Parathyroid adenoma (tissue), 2 donors: Measurements from ENCODE around the gene TMEM101.
"Not testable (repeated sequence)": the region's sequence is repeated elsewhere in the genome, so short reads cannot be mapped to it uniquely, and the experiment has no call there.

Experiments used
- H2AFZ ChIP-seq: fragments of 300-600 bp; sonication (generic); one replicate; pipeline ENCODE4 v1.7.0; 2017; ENCODE audit warnings: antibody characterized with exemption, mild to moderate bottlenecking
- H3K27ac ChIP-seq: fragments of 300-600 bp; sonication (generic); one replicate; pipeline ENCODE4 v1.7.0; 2017
- H3K27me3 ChIP-seq: fragments of 300-600 bp; sonication (generic); one replicate; pipeline ENCODE4 v1.7.0; 2017; ENCODE audit warnings: low read length; ENCODE audit not compliant: control insufficient read depth, insufficient read depth
- H3K36me3 ChIP-seq: fragments of 300-600 bp; sonication (generic); one replicate; pipeline ENCODE4 v1.7.0; 2017; ENCODE audit warnings: low read length; ENCODE audit not compliant: control insufficient read depth, insufficient read depth
- H3K4me1 ChIP-seq: fragments of 300-600 bp; sonication (generic); one replicate; pipeline ENCODE4 v1.7.0; 2017; ENCODE audit warnings: control low read depth
- H3K4me2 ChIP-seq: fragments of 300-600 bp; sonication (generic); one replicate; pipeline ENCODE4 v1.7.0; 2017; ENCODE audit warnings: low read length
- H3K4me3 ChIP-seq: fragments of 300-600 bp; sonication (generic); one replicate; pipeline ENCODE4 v1.7.0; 2017; ENCODE audit warnings: low read depth, low read length
- H3K79me2 ChIP-seq: fragments of 300-600 bp; sonication (generic); one replicate; pipeline ENCODE4 v1.7.0; 2017; ENCODE audit warnings: control low read depth
- H3K9ac ChIP-seq: fragments of 300-600 bp; sonication (generic); one replicate; pipeline ENCODE4 v1.7.0; 2017; ENCODE audit warnings: mild to moderate bottlenecking
- H3K9me3 ChIP-seq: fragments of 300-600 bp; sonication (generic); one replicate; pipeline ENCODE4 v1.7.0; 2017; ENCODE audit warnings: low read length; ENCODE audit not compliant: control insufficient read depth
- TF ChIP-seq, protein P1 (sequence below): fragments of 300-600 bp; sonication (generic); IDR thresholded peaks from one replicate; pipeline ENCODE4 v1.7.0; 2017; ENCODE audit warnings: antibody characterized with exemption, mild to moderate bottlenecking
- donor health status: primary hyperparathyroidism.

The TMEM101 gene

DNA sequence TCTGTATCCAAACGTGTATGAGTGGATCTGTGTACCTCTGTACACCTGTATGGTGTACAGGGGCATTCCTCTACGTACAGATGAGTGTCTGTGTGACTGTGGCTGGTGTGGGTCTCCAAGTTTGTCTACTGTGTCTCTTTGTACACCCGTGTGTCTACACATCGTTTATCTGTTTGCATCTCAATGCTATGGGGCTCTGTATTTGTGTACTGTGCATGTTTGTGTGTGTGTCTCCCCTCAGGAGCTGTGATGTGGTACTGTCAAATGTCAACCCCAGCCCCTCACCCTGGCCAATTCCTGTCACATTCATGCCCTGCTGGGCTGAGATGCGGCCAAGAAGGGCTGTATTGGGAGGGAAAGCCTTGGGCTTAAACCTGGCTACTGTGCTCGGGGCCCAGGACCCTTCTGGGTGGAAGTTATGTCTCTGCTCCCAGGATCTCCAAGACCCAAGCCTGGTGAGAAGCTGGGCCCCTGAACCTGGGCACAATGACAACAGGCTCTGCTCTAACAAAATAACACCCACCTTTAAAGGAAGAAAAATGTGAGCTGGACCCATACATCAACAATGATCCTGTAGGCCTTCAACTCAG is 13.8 kb downstream of the TMEM101 start:
- Histone ChIP-seq H3K27me3 (no peaks in the 10 kb centered on the region), H3K4me3 (no peak overlapping the region), H3K9me3 (no peaks in the 10 kb centered on the region), H3K4me2 (no peak overlapping the region), H3K27ac (no peak overlapping the region), H3K9ac (no peak overlapping the region), H3K36me3 (no peaks in the 10 kb centered on the region), H3K4me1 (no peaks in the 10 kb centered on the region), H2AFZ (no peak overlapping the region), H3K79me2 (no peaks in the 10 kb centered on the region)
- TF ChIP-seq, protein P1, sequence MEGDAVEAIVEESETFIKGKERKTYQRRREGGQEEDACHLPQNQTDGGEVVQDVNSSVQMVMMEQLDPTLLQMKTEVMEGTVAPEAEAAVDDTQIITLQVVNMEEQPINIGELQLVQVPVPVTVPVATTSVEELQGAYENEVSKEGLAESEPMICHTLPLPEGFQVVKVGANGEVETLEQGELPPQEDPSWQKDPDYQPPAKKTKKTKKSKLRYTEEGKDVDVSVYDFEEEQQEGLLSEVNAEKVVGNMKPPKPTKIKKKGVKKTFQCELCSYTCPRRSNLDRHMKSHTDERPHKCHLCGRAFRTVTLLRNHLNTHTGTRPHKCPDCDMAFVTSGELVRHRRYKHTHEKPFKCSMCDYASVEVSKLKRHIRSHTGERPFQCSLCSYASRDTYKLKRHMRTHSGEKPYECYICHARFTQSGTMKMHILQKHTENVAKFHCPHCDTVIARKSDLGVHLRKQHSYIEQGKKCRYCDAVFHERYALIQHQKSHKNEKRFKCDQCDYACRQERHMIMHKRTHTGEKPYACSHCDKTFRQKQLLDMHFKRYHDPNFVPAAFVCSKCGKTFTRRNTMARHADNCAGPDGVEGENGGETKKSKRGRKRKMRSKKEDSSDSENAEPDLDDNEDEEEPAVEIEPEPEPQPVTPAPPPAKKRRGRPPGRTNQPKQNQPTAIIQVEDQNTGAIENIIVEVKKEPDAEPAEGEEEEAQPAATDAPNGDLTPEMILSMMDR = no peak

DNA sequence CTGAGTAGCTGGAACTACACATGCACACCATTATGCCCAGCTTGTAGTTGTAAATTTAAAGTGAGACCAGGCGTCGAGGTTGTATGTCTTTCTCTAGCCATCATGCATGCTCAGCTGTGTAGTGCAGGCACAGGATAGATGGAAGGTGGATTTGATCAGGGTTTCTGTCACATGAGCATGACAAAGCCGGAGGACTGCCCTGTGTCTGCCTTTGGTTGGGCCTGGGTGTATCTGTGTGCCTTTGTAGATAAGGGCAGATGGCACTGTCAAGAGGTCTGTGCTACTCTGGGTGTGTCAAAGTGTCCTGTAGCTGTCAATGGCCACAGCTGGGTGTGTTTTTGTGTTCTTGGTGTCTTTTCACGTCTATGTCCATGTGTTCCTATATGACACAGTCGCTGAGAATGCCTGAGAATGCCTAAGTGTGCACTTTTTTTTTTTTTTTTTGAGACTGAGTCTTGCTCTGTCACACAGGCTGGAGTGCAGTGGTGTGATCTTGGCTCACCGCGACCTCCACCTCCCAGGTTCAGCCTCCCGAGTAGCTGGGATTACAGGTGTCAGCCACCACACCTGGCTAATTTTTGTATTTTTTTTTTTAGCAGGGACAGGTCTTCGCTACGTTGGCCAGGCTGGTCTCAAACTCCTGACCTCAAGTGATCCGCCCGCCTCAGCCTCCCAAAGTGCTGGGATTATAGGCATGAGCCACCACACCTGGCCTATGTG is 14.5 kb downstream of the TMEM101 start:
- Histone ChIP-seq H3K9ac (no peak overlapping the region), H3K9me3 (no peaks in the 10 kb centered on the region), H3K79me2 (no peaks in the 10 kb centered on the region), H3K4me3 (no peak overlapping the region), H3K27ac (no peak overlapping the region), H2AFZ (no peak overlapping the region), H3K4me1 (peaks cover under 1% of the 10 kb centered on the region), H3K4me2 (no peak overlapping the region), H3K27me3 (no peaks in the 10 kb centered on the region), H3K36me3 (no peaks in the 10 kb centered on the region)
- TF ChIP-seq, protein P1 = no peak

DNA sequence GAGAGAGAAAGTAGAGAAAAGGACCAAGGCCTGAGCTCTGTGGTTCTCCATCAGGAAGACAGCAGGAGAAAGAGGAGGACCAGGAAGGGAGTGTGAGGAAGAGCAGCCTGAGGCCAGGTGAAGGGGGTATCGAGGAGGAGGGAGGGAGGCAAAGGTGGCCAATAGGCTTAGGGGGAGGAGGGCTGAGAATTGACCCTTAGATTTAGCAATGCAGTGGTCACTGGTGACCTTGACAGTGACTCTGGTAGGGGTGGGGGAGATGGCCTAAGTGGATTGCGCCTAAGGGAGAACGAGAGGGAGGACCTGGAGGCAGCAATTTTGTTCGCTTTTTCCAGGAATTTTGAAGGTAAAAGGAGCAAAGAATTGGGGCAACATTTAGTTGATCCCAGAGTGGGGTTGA is 15.7 kb downstream of the TMEM101 start:
- Histone ChIP-seq H3K4me2 (no peak overlapping the region), H3K27ac (no peak overlapping the region), H3K36me3 (no peaks in the 10 kb centered on the region), H3K4me1 (peaks cover 12% of the 10 kb centered on the region), H3K9me3 (no peaks in the 10 kb centered on the region), H3K9ac (no peak overlapping the region), H3K79me2 (no peaks in the 10 kb centered on the region), H3K4me3 (no peak overlapping the region), H3K27me3 (no peaks in the 10 kb centered on the region), H2AFZ (no peak overlapping the region)
- TF ChIP-seq, protein P1 = no peak

DNA sequence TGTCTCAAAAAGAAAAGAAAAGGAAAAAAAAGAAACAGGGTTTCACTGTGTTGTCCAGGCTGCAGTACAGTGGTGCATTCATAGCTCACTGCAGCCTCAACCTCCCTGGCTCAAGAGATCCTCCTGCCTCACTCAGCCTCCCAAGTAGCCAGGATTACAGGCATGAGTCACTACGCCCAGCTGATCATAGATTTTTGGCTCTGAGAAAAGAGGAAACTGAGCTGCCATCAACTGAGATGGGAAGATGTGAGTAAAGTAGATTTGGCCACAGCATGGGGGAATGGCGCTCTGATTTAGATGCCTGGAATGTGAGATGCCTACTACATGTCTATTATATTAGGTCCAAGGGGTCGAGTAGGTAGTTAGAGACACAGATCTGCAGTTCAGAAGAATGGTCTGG is 16.2 kb downstream of the TMEM101 start:
- H3K4me1 ChIP-seq = peaks cover 12% of the 10 kb centered on the region
- H3K9me3 ChIP-seq = no peaks in the 10 kb centered on the region
- no peaks in the 10 kb centered on the region for H3K27me3 ChIP-seq
- no peak overlapping the region for H3K27ac ChIP-seq
- H3K9ac ChIP-seq = no peak overlapping the region
- no peaks in the 10 kb centered on the region for H3K36me3 ChIP-seq
- TF ChIP-seq, protein P1 = no peak
- H3K4me2 ChIP-seq = no peak overlapping the region
- no peak overlapping the region for H3K4me3 ChIP-seq
- H3K79me2 ChIP-seq = no peaks in the 10 kb centered on the region
- no peak overlapping the region for H2AFZ ChIP-seq

DNA sequence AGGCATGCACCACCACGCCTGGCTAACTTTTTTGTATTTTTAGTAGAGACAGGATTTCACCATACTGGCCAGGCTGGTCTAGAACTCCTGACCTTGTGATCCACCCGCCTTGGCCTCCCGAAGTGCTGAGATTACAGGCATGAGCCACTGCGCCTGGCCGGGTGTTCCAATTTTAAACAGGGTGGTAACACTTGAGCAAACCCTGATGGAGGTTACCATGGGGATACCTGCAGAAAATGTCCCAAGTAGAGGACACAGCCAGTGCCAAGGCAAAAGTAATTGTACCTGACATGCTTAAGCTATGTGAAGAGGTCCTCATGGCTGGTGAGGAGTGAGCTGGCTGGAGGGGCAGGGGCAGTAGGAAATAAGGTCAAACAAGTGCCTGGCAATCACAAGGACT is 17.6 kb downstream of the TMEM101 start:
- not testable (repeated sequence) for H2AFZ ChIP-seq, H3K79me2 ChIP-seq, H3K4me3 ChIP-seq, H3K27me3 ChIP-seq, H3K9me3 ChIP-seq, H3K4me2 ChIP-seq, H3K36me3 ChIP-seq, H3K9ac ChIP-seq, H3K27ac ChIP-seq
- peaks cover 12% of the 10 kb centered on the region for H3K4me1 ChIP-seq
